Neural cell (in vitro differentiated cells): ENCODE data around the gene RGP1. TPM values are rescaled to one million over a fixed set of nuclear protein-coding genes. Genes with fewer than 3 reads are reported as not detected.

Experiments used
- H2AFZ ChIP-seq: fragments of 200-600, 300-800 bp; sonication (generic), shearing (Covaris generic); 2 replicates; pipeline ENCODE4 v1.6.0; 2014; ENCODE audit warnings: low read depth, mild to moderate bottlenecking, antibody characterized with exemption, low read length, moderate library complexity
- H3F3A ChIP-seq: fragments of 200-600 bp; shearing (Covaris generic); 2 replicates; pipeline ENCODE4 v1.6.1; 2016; ENCODE audit warnings: mild to moderate bottlenecking, moderate library complexity, mixed read lengths, antibody characterized with exemption, low read length; ENCODE audit not compliant: insufficient read depth, poor library complexity, severe bottlenecking
- H3K27ac ChIP-seq: fragments of 200-600, 300-800 bp; sonication (generic), shearing (Covaris generic); 2 replicates; pipeline ENCODE4 v1.5.1; 2014; ENCODE audit warnings: mild to moderate bottlenecking, low read length, moderate library complexity
- H3K27me3 ChIP-seq: fragments of 300-800, 200-600 bp; sonication (generic), shearing (Covaris generic); 2 replicates; pipeline ENCODE4 v1.6.0; 2014; ENCODE audit warnings: mild to moderate bottlenecking, low read depth, low read length, moderate library complexity; ENCODE audit not compliant: insufficient read depth
- H3K36me3 ChIP-seq: fragments of 300-800, 200-600 bp; sonication (generic), shearing (Covaris generic); 2 replicates; pipeline ENCODE4 v1.5.1; 2014; ENCODE audit warnings: mild to moderate bottlenecking, antibody characterized with exemption, low read length, moderate library complexity; ENCODE audit not compliant: insufficient read depth
- H3K4me2 ChIP-seq: fragments of 300-800, 200-600 bp; sonication (generic), shearing (Covaris generic); 2 replicates; pipeline ENCODE4 v1.6.0; 2014; ENCODE audit warnings: mild to moderate bottlenecking, low read length
- H3K4me3 ChIP-seq: fragments of 300-800, 200-600 bp; sonication (generic), shearing (Covaris generic); 2 replicates; pipeline ENCODE4 v1.5.1; 2014; ENCODE audit warnings: mild to moderate bottlenecking, low read length, moderate library complexity
- H3K79me2 ChIP-seq: fragments of 200-600 bp; shearing (Covaris generic); replicated peaks from 2 replicates; pipeline ENCODE4 v1.6.0; 2014; ENCODE audit warnings: mild to moderate bottlenecking, low read length, moderate library complexity; ENCODE audit not compliant: insufficient read depth
- H3K9ac ChIP-seq: fragments of 300-800, 200-600 bp; sonication (generic), shearing (Covaris generic); 2 replicates; pipeline ENCODE4 v1.6.1; 2016; ENCODE audit warnings: mild to moderate bottlenecking, low read length, mixed read lengths
- H3K9me2 ChIP-seq: fragments of 200-600 bp; shearing (Covaris generic); 2 replicates; pipeline ENCODE4 v1.6.1; 2016; ENCODE audit warnings: mild to moderate bottlenecking, low read length, mixed read lengths; ENCODE audit not compliant: insufficient read depth
- H3K9me3 ChIP-seq: fragments of 200-600, 300-800 bp; sonication (generic), shearing (Covaris generic); 2 replicates; pipeline ENCODE4 v1.6.1; 2016; ENCODE audit warnings: mild to moderate bottlenecking, mixed run types, low read length, moderate library complexity, mixed read lengths
- H4K20me1 ChIP-seq: fragments of 200-600 bp; shearing (Covaris generic); 2 replicates; pipeline ENCODE4 v1.6.1; 2016; ENCODE audit warnings: mild to moderate bottlenecking, mixed run types; ENCODE audit not compliant: insufficient read depth
- CTCF ChIP-seq: fragments of 450-650 bp; IDR thresholded peaks from 2 replicates; pipeline ENCODE4 v1.5.1; 2014; ENCODE audit warnings: antibody characterized with exemption, mild to moderate bottlenecking, moderate library complexity; ENCODE audit not compliant: poor library complexity, severe bottlenecking
- EP300 ChIP-seq: fragments of 450-650 bp; conservative IDR thresholded peaks from 2 replicates; pipeline ENCODE4 v1.6.1; 2014; ENCODE audit warnings: antibody characterized with exemption, mild to moderate bottlenecking, moderate library complexity; ENCODE audit not compliant: poor library complexity, severe bottlenecking
- EZH2 ChIP-seq: fragments of 200-600, 300-800 bp; shearing (Covaris generic), sonication (generic); IDR thresholded peaks from 2 replicates; pipeline ENCODE4 v1.6.1; 2014; ENCODE audit warnings: antibody characterized with exemption, low read length, borderline replicate concordance, mild to moderate bottlenecking; ENCODE audit not compliant: insufficient read depth, poor library complexity, severe bottlenecking
- MXI1 ChIP-seq: fragments of 450-650 bp; conservative IDR thresholded peaks from 2 replicates; pipeline ENCODE4 v1.6.1; 2014; ENCODE audit warnings: antibody characterized with exemption, mild to moderate bottlenecking; ENCODE audit not compliant: poor library complexity, severe bottlenecking
- POLR2AphosphoS5 ChIP-seq: IDR thresholded peaks from 2 replicates; pipeline ENCODE4 v1.6.1; 2012
- RAD21 ChIP-seq: fragments of 450-650 bp; conservative IDR thresholded peaks from 2 replicates; pipeline ENCODE4 v1.6.1; 2014; ENCODE audit warnings: antibody characterized with exemption, mild to moderate bottlenecking, moderate library complexity
- REST ChIP-seq: IDR thresholded peaks from 2 replicates; pipeline ENCODE4 v1.6.1; 2012; ENCODE audit warnings: borderline replicate concordance
- SMC3 ChIP-seq: fragments of 450-650 bp; conservative IDR thresholded peaks from 2 replicates; pipeline ENCODE4 v1.6.1; 2014; ENCODE audit warnings: antibody characterized with exemption, mild to moderate bottlenecking, moderate library complexity; ENCODE audit not compliant: poor library complexity
- TAF1 ChIP-seq: IDR thresholded peaks from 2 replicates; pipeline ENCODE4 v1.6.1; 2012; ENCODE audit warnings: low read depth
- polyA plus RNA-seq: library from polyadenylated mRNA; depleted of rRNA; stranded (reverse); fragments of >200 nt; gene quantifications from 2 replicates; pipeline ENCODE4 v1.2.3, GENCODE V29; 2014

Gene RGP1
- polyA plus RNA-seq, 1 donor from 2014 or later = 8.1 TPM

DNA sequence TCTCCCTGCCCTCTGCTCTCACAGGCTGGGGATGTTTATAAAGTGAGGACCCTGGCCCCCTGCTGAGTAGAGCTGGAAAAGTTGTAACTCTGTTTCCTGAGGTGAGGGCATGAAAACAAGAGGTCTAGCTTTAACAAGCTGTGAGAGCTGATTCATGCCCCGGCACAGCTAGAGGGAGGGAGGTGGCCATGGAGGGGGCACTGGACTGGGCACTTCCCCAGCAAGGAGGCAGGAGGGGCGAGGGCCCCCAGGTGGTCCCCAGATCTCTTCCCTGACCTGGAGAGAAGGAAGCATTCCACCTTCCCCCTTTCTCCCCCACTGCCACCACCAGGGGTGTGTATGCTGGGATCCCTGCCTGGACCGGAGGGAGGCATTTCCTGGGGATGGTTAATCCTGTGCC lies 5.2 kb downstream of the RGP1 start, which contains the start of gene MSMP:
Gene MSMP (minus strand): TSS at position 13 of the 400 bp plus-strand sequence. CDS start 147 bp downstream, outside the sequence.
- H2AFZ ChIP-seq = no peak within 1 kb of the TSS
- no peak within 1 kb of the TSS for H3K4me2 ChIP-seq
- H3K4me3 ChIP-seq = no peak within 1 kb of the TSS
- H4K20me1 ChIP-seq = no peaks in the 10 kb centered on the region
- no peak within 1 kb of the TSS for H3K27ac ChIP-seq
- H3K27me3 ChIP-seq = no peaks in the 10 kb centered on the region
- no peaks in the 10 kb centered on the region for H3K9me3 ChIP-seq
- H3F3A ChIP-seq = no peaks in the 10 kb centered on the region
- TF ChIP-seq POLR2AphosphoS5 (no peak), MXI1 (no peak), REST (no peak), EP300 (no peak), RAD21 (no peak), CTCF (no peak), SMC3 (no peak), TAF1 (no peak), EZH2 (no peak)
- peaks cover 6% of the 10 kb centered on the region for H3K36me3 ChIP-seq
- no peak within 1 kb of the TSS for H3K9ac ChIP-seq
- no peaks in the 10 kb centered on the region for H3K79me2 ChIP-seq
- H3K9me2 ChIP-seq = no peaks in the 10 kb centered on the region

GRCh38 chr9:35755071-35755470 lies 6.0 kb downstream of the RGP1 start:
- TF ChIP-seq TAF1 = no peak
- TF ChIP-seq EZH2 = no peak
- TF ChIP-seq SMC3 = no peak
- no peak for TF ChIP-seq REST
- TF ChIP-seq CTCF = no peak
- TF ChIP-seq RAD21 = no peak
- no peak for TF ChIP-seq EP300
- TF ChIP-seq POLR2AphosphoS5 = no peak
- no peak for TF ChIP-seq MXI1
- Histone ChIP-seq H4K20me1 (no peaks in the 10 kb centered on the region), H3F3A (no peaks in the 10 kb centered on the region), H3K9ac (no peak overlapping the region), H3K4me2 (no peak overlapping the region), H3K79me2 (no peaks in the 10 kb centered on the region), H3K4me3 (no peak overlapping the region), H3K27me3 (no peaks in the 10 kb centered on the region), H3K36me3 (peaks cover 6% of the 10 kb centered on the region), H2AFZ (no peak overlapping the region), H3K9me3 (no peaks in the 10 kb centered on the region), H3K9me2 (no peaks in the 10 kb centered on the region), H3K27ac (no peak overlapping the region)
